Activated B cell treated with CpG ODN at 0.5 μM for 24 hours (primary cell): Measurements from ENCODE around the gene TICAM2. TPM values are rescaled to one million over a fixed set of nuclear protein-coding genes. Genes with fewer than 3 reads are reported as not detected.

Experiments
- ATAC-seq: fragments of 200-7000 bp; cut with Tn5 transposase; one replicate; pipeline ENCODE4 v1.10.0; 2021; ENCODE audit warnings: low read depth, mild to moderate bottlenecking, moderate library complexity
- CTCF ChIA-PET: fragments of 350-600 bp; sonication (Branson Sonifier 250); formaldehyde crosslinking; loops from one replicate; lab custom pipeline; 2021; ENCODE audit warnings: antibody characterized with exemption; lab: Charles Lee
- POLR2A ChIA-PET: fragments of 350-600 bp; sonication (Branson Sonifier 250); formaldehyde crosslinking; loops from one replicate; lab custom pipeline; 2021; ENCODE audit warnings: antibody characterized with exemption; lab: Charles Lee
- DNase-seq: peaks from one replicate; pipeline ENCODE4 v3.0.0; 2022
- H3K27ac Mint-ChIP-seq: one replicate; pipeline ENCODE4 v1.8.0; 2020; ENCODE audit warnings: mixed read lengths
- H3K27me3 Mint-ChIP-seq: one replicate; pipeline ENCODE4 v1.8.0; 2021; ENCODE audit warnings: mixed read lengths
- H3K36me3 Mint-ChIP-seq: one replicate; pipeline ENCODE4 v1.8.0; 2021; ENCODE audit warnings: low read depth, mixed read lengths
- H3K4me1 Mint-ChIP-seq: one replicate; pipeline ENCODE4 v1.8.0; 2021; ENCODE audit warnings: mixed read lengths
- H3K4me3 Mint-ChIP-seq: one replicate; pipeline ENCODE4 v1.8.0; 2020; ENCODE audit warnings: mild to moderate bottlenecking, mixed read lengths
- H3K9me3 Mint-ChIP-seq: one replicate; pipeline ENCODE4 v1.8.0; 2020; ENCODE audit warnings: mixed read lengths
- CTCF ChIP-seq: fragments of 200-600 bp; IDR thresholded peaks from one replicate; pipeline ENCODE4 v1.8.0; 2022; ENCODE audit warnings: antibody characterized with exemption, mild to moderate bottlenecking
- intact Hi-C: fragments of 100-400 bp; cut with micrococcal nuclease; formaldehyde crosslinking; loops from one replicate; pipeline ENCODE4 v1.15.1; 2024
- total RNA-seq: library from RNA; stranded (reverse); gene quantifications from 2 replicates; pipeline ENCODE4 v1.2.3, GENCODE V29; 2022

The TICAM2 gene
- total RNA-seq, 1 donor from 2014 or later: 12.4 TPM

GRCh38 chr5:115561176-115561575 lies 41.1 kb downstream of the TICAM2 start:
- TF ChIP-seq CTCF: no peak
- no peak for DNase-seq
- POLR2A ChIA-PET: interaction anchor here (1.7 kb wide), 1 partner anchor 17 kb away, joined by 3 read pairs; the partner anchor contains the start of gene FEM1C
- Mint-ChIP-seq H3K4me3 (no peak overlapping the region), H3K4me1 (no peaks in the 10 kb centered on the region), H3K9me3 (peaks cover 6% of the 10 kb centered on the region), H3K27me3 (no peaks in the 10 kb centered on the region), H3K27ac (no peak overlapping the region), H3K36me3 (no peaks in the 10 kb centered on the region)
- CTCF ChIA-PET: no interaction called here
- no peak for ATAC-seq
- intact Hi-C loops: no loop called here

GRCh38 chr5:115559524-115559923 lies 42.8 kb downstream of the TICAM2 start:
- ATAC-seq: no peak
- Mint-ChIP-seq H3K27ac (no peak overlapping the region), H3K36me3 (no peaks in the 10 kb centered on the region), H3K9me3 (peaks cover 6% of the 10 kb centered on the region), H3K4me1 (no peaks in the 10 kb centered on the region), H3K4me3 (no peak overlapping the region), H3K27me3 (no peaks in the 10 kb centered on the region)
- ChIA-PET POLR2A (no interaction called here), CTCF (no interaction called here)
- DNase-seq: no peak
- intact Hi-C loops: no loop called here
- TF ChIP-seq CTCF: no peak

GRCh38 chr5:115558388-115558956 lies 43.8 kb downstream of the TICAM2 start:
- Mint-ChIP-seq H3K4me3 (no peak overlapping the region), H3K27me3 (no peaks in the 10 kb centered on the region), H3K4me1 (no peaks in the 10 kb centered on the region), H3K9me3 (peaks cover 6% of the 10 kb centered on the region), H3K36me3 (no peaks in the 10 kb centered on the region), H3K27ac (no peak overlapping the region)
- ChIA-PET CTCF (no interaction called here), POLR2A (no interaction called here)
- no peak for TF ChIP-seq CTCF
- DNase-seq (no peak), ATAC-seq (no peak)
- intact Hi-C loops: no loop called here

- TF ChIP-seq CTCF: no peak
- intact Hi-C loops: no loop called here
- ChIA-PET CTCF (no interaction called here), POLR2A (no interaction called here)
- H3K4me1 Mint-ChIP-seq: no peaks in the 10 kb centered on the region
- H3K27me3 Mint-ChIP-seq: no peaks in the 10 kb centered on the region
- H3K27ac Mint-ChIP-seq: no peak overlapping the region
- H3K9me3 Mint-ChIP-seq: peaks cover 6% of the 10 kb centered on the region
- DNase-seq (no peak), ATAC-seq (no peak)
- H3K36me3 Mint-ChIP-seq: no peaks in the 10 kb centered on the region
- H3K4me3 Mint-ChIP-seq: no peak overlapping the region
These were observed 44.5 kb downstream of the TICAM2 start for GRCh38 chr5:115557667-115558387.

- intact Hi-C loops: no loop called here
- Mint-ChIP-seq H3K27ac (no peak overlapping the region), H3K36me3 (no peaks in the 10 kb centered on the region), H3K27me3 (no peaks in the 10 kb centered on the region), H3K9me3 (peaks cover 4% of the 10 kb centered on the region), H3K4me1 (no peaks in the 10 kb centered on the region), H3K4me3 (no peak overlapping the region)
- ChIA-PET CTCF (no interaction called here), POLR2A (no interaction called here)
- no peak for TF ChIP-seq CTCF
- DNase-seq: no peak
- ATAC-seq: no peak
These were observed 46.0 kb downstream of the TICAM2 start for GRCh38 chr5:115556276-115556675.
